Activated CD8-positive, alpha-beta memory T cell treated with anti-CD3 and anti-CD28 coated beads for 24 hours (primary cell): ENCODE measurements around the gene GLRX.

Experiments
- DNase-seq: peaks from one replicate; pipeline ENCODE4 v3.0.0-alpha.2; 2020

Gene GLRX

DNA sequence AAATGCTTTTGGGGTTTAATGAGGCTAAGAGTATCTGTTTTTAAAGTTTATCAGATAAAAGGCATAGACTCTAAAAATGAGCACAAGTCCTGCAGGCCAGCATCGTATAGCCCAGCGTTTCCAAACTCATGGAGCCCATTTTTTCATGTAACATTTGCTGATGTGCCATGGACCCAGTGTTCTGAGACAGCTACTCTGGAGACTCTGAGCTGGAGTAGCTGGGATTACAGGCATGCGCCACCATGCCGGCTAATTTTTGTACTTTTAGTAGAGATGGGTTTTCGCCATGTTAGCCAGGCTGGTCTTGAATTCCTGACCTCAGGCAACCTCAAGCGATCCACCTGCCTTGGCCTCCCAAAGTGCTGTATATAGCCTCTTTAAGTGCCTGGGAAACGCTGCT, 15.8 kb downstream of the GLRX start:
- DNase-seq: no peak

DNA sequence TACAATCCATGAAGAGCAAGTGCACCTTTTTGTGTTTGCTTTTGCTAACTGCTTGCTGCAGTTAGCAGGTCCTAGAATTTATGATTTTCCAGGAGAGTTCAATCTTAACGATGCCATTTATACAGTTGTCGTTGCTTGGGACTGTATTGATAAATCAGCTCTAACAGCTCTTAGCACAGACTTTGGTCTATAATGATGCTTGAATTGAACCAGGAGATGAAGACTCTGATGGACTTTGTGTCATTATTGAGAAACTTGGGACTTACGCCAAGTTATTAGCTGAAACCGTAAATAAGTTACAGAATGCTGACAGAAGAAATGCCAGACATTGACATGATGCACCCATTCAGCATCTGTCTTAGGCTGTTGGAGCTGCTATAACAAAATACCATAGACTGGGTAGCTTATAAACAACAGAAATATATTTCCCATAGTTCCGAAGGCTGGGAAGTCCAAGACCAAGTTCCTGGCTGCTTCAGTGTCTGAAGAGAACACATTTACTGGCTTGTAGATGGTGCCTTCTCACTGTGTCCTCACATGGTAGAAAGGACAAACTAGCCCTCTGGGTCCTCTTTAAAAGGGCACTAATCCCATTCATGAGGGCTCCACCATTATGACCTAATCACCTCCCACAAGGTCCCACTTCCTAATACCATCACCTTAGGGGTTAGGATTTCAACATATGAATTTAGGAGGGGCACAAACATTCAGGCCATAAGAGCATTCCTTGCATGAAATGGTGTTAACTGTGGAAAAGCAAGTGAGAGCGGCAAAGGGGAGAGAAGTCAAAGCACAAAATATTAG, 17.6 kb downstream of the GLRX start:
- no peak for DNase-seq

DNA sequence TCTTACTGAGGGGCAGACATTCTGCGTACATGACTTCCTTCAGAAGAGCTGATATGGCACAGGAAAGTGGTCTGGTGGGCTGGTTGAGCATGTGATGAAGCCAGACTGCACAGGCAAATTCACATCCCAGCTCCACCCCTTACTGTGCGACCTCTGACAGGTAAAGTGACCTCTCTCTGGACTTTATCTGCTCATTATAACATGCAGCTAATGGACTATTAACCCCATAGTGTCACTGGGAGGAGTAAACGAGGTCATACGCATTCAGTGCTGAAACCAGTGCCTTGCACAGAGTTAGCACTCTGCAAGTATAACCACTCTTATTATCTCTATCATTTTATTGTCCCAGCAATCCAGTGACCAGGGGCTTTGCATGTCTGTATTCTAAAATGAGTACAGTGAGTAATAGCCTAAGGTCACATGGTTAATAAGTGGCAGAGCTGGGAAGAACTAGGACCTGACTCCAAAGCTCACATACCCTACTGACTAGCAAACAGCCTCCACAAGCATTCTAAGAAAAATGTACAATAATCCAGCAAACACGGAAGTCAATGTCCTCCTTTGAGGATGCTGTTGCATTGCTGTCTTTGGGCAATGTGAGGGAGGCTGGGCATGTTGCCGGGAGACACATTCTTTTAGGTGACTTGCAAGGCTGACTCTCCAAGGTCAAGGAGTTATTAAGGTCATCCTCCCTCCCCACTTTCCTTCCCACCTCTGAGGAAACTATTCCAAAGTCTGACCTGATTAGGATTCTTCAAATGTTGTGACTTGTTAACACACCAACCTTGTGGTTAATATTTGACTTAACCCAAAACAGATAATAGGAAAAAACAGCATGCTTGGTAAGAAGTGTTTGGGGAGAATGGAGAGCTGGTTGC, 19.0 kb downstream of the GLRX start:
- DNase-seq: no peak

DNA sequence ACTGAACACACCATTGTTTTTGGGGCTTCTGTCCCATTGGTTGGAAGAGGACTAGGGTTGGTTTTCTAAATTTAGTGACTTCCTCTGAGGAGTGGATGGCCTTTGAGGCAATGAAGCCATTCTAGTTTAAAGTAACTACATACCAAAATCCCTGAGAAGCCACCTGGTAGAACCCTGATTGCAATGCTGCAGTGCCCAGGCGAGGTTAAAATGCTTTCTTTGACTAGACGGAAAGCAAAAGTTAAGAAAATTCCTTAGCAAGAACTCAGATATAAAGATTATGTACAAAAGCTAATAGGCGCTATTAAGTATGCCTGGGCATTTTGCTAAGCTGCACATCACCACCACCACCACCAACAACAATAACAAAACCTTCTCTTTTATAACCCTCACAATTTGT, 20.6 kb downstream of the GLRX start:
- no peak for DNase-seq

DNA sequence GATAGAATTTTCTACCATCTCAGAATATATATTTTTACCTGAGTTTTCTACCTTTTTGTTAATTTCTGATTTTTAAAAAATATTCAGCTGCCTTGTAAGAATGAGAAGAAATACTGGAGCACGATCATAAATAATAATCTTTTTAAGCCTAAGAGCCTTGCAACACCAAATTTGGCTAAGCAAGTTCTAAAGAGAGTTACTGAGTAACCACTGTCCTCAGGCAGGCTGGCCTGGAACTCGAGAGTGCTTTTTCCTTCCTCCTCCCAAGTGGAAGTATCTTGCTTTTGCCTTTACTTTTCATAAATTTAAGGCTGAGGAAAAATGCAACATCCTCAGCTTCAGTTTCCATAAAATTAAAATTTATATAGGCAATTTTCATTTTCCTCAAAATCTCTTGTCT, 21.0 kb downstream of the GLRX start:
- DNase-seq: no peak

DNA sequence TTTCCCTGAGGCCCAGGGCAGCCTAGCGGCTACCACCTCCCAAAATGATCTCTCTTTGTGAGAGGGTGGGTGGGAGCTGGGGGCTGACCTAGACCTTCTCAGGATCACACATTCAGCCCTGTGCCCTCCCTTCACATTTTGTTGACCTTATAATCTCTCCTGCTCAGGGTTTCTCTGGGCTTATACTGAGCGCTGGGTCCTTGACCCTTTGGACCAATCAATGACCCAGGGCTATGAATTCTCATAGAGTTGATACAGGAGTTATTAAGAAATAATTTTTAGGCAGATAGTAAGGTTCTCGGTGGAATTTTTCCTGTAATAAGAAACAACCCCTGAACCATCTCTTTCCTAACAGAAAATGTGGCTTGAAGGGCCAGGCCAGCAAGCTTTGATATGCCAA, 22.0 kb downstream of the GLRX start:
- DNase-seq: no peak

DNA sequence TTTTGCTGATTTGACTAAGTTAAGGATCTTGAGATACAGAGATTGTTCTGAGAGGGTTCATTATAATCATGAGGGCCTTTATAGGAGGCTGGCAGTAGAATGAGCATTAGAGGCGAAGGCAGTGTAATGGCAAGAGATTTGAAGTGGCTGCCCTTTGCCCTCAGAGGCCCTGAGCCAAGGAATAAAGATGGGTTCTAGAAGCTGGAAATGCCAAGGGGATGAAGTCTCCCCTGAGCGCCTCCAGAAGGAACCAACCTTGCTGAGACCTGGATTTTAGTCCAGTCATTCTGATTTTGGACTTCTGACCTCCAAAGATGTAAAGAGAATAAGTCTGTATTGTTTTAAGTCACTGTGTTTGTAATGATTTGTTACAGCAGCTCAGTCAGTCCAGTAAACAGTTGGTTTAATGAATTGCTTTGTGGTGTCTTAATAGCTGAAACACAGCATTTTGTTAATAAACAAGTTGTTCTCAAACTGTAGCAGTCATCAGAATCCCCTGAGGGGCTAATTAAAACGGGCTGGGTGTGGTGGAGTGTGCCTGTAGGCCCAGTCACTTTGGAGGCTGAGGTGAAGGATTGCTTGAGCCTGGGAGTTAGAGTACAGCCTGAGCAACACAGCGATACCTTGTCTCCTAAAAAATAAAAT, 23.2 kb downstream of the GLRX start:
- no peak for DNase-seq

DNA sequence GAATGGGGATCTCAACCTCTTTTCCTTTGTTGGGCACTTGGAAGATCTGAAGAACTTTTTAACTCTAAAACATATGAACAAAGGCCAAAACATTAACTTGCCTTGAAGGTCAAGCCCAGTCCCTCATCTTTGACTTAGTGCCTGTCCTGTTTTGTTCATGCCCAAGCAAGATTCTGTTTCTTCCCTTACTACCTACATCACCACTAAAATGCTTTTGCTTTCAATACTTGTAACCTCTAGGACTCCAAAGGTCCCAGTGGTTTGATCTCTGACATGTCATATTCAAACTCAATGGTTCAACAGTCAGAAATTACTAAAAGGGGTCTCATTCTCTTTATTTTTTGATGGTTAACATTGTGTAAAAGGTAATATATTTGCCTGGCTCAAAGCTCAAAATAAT, 24.0 kb downstream of the GLRX start:
- no peak for DNase-seq

DNA sequence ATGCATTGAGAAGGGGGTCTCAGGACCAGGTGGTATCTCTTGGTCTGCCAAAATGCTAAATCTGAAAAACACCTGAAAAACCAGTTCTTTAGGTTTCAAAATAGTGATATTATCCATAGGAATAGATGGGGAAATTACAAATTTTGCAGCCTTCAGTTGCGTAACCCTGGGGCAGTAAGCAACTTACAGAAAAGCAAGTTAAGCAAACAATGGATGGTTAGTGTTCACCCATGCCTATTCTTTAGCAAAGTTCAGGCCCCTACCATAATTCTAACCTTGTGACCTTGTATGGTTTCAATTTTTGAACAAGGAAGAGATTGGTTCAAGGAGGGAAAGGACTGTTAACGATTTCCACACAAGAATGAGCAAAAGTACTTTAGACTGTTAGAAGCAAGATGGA, 24.5 kb downstream of the GLRX start:
- DNase-seq: no peak

DNA sequence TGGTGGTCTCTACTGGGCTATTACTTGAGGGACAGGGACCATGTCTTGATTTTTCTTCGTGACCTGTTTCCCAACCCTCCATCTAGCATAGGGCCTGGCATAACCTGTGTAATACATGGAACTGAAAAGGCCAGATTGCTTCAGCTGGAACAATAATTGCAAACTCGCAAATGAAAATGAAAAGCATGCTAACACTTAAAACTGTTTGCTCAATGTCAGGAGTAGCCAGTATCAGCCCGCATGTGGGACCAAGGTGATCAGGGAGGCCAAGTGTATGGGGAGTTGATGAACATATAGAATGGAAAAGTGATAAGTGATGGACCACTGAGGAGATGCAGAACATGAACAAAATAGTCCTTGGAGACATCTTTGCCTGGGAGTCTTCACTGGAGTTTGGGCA, 25.2 kb downstream of the GLRX start:
- no peak for DNase-seq

DNA sequence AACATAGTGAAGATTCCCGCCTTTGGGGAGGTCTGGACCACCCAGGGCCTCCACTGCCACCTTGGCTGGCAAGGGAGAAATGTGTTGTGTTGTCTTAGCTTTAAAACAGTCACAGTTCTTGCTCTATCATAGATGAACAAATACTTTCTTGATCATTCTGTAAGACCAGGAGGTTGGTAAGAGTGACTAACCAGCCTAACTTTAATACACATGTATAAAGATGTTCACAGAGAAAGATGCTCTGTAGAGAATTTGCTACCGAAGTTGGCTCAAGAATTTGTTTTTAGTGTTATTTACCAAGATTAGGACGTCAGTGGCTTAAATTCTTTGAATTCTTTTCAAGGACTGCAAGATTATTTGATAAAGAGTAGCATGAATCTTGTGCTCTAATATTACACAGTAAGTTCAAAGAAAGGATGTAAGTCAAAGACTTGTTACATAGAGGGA, 28.4 kb downstream of the GLRX start:
- no peak for DNase-seq

DNA sequence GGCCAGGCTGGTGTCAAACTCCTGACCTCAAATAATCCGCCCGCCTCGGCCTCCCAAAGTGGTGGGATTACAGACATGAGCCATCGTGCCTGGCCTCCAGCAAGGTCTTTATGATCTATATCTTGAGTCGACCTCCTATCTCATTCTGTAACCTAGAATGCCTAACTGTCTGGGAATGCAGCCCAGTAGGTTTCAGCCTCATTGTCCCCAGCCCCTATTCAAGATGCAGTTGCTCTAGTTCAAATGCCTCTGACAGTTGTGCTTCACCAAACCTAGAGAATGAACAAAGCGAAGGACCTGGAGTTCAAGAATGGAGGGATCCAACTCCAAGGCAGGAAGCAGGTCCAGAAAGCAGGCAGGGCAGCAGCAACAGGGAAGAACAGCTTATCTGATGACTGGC, 30.8 kb downstream of the GLRX start:
- no peak for DNase-seq

DNA sequence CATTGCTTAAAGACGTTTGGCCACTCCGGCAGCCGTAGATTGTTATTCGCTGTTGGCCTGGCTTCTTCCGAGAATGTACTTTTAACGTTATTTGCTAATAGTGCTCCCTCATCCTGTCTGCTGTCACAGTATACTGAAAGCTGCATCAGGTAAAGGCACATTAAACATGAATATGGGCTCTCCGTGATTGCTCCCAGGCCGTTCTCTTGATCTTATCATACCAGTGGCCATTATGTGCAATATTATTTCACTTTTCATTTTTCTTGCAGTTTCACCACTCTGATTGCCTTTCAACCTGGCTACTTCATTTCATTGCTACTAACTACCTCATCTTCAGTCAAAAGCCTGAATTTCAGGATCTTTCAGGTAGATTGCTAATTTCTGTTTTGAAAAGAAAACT, 34.0 kb downstream of the GLRX start:
- no peak for DNase-seq

DNA sequence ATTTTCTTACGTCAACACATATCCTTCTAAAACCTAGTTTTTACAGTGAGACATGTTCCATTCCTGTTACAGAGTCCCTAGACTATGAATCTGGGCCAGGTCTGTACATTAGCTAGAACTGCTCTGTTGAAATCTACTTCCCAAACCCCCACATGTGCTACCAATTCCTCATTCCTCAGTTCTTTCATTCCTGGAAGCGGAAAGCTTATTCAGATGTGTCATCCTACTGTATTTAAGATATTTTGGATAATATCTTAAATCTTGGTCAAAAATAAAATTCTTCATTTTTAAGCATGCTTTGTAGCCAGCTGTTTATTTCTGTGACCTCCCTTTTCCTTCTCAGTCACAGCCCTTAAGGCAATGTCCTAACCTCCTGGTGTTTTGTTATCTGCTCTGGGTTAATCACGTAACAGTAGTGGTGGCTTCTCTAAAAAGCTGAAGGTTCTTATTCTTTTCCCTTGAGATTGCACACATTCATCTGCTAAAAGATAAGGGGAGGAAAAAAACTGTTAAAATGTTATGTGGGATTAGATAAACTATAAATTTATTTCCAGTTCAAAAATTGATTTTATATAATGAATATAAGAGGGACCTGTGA, 35.6 kb downstream of the GLRX start:
- DNase-seq: no peak

DNA sequence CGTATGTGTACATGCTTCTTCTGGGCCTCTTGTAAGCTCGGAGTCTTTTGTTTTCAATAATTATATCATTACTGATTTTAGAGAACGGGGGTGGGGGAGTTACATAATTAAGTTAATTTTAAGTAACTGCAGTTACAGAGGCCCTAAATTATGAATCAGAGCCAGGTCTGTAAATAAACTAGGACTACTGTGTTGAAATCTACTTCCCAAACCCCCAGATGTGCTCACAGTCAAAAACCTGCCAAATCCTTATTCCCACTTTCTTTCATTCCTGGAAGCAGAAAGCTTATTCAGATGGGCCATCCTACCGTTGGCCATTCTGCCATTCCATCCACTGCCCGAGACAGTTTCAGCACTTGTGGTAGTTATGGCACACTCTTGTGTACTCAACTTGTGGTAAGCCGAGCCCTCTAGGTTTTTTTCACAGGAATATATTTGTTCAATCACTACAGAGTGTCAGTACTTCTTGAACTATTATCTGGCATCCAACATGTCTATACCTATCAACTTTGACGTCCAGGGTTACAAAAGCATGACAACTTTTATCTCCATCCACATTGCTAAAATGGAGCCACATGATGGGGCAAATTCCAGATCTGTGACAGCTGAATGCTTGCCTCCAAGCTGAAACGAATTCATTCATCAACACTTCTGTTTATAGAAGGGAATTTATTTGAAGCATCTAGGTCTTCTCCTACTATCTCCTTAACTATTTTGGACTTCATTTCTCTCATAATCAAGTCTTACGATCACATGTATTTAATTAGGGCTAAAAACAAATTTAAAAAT, 37.8 kb downstream of the GLRX start:
- no peak for DNase-seq

DNA sequence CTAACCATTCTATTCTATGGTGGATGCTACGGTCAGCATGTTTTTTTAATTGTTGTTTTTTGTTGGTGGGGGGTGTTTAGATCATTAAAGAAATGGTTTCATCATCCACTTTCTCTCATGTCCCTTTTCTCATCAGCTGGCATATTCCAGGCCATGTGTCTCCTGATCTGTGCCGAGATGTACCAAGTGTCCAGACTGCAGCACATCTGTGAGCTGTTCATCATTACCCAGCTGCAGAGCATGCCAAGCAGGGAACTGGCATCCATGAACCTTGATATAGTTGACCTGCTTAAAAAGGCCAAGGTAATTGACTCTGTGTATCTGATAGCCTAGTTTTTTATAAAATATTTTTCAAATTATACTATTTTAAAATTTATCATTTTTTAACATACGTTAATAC, 38.9 kb downstream of the GLRX start:
- DNase-seq: no peak

DNA sequence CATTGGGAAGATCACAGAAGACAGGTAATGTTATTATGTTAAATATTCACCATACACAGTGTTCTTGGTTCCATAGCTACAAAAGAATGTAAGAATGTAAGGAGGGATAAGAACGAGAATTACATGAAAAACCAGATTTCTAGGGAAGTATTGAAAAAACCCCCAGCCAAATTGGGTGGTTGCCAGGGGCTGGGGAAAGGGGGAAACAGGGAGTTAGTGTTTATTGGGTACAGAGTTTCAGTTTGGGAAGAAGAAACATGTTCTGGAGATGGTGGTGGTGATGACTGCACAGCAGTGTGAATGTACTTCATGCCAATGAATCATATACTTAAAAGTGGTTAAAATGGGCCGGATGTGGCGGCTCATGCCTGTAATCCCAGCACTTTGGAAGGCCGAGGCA, 40.3 kb downstream of the GLRX start:
- DNase-seq: no peak

DNA sequence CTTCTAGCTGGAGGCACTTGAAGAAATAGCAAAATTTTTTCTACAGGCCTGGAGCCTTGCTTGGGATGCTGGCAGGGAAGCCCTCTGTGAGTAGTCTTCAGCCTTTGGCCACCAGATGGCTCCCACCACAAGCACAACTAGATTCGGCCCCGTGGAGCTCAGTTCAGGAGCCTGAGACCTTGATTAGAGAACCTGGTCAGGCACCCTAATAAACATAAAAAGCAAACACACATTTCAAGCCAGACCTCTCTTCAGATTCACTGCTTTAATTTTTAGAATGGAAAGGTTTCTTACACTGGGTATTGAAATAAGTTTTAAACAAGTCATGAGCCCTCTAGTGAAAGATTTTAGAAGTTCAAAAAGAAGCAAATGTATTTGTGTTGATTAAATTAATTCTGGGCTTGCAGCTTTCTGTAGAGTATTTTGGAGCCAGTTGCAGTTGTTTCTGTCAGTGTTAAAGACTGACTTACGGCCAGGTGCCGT, 41.4 kb downstream of the GLRX start:
- DNase-seq: peak; percentile 86

DNA sequence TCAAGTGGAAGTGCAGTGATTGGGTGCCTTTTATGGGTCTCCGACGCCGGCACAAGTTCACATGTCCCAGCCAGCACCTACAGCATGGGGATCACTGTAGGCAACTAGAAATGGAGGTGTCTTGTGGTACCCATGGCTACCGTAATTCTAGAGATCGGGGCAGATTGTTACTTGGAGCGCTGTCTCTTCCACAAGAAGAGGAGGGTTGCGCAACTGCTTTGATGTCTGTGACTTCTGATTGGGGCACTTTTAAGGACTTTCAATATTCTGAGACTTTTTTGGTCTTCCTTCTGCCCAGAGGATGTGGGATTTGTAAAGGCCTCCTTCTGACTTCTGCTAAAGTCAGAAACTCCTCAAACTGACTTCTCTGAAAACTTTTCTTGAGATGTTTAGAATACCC, 41.9 kb downstream of the GLRX start:
- DNase-seq: no peak

DNA sequence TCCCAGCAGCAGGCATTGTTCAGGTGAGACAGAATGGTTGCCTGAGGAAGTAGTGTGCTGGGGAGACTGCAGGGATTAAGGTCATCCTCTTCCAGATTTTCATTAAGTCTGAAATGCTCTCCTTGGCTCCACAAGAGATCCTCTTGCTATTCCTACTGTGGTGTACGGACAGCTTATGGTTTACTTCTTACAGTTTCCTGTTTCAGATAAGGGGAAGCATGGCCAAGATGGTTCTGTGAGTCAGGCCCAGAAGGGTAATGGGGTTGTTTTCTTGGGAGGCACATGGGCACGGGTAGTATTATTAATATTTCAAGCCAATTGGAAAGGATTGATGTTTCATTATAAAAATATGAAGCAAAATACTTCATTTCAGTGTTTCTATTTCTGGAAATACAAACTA, 42.9 kb downstream of the GLRX start:
- DNase-seq: no peak

DNA sequence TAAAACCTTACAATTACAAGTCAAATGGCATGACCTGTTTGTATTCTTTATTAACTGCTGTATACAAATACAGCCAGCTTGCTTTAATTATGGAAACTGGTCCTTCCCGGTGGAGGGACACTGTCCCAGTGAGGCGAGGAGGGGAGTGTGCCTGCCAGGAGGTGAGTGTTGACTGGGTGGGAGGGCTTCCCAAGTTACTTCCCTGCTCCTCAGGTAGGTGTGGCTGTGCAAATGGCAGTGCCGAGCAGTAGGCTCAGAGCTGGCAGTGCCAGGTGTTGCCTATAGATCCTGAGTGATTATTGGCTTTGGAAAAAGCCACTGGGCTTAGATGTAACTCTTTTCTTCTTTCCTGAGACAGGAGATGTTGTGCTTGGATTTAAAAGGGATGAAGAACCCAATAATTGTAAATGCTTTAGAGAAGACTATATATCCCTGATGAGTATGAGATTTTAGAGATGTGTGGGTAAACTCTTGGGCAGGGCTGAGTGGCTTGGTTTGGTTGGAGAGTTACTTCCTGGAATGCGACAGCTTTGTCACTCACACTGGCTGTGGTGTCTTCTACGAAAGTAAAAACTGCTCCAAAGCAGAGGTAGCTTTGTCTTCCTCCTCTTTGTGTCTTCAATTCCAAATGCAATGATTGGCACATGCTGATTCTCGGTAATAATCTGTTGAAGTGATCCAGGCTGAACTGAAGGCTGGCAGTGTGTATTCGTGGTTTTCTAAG, 43.7 kb downstream of the GLRX start:
- DNase-seq: no peak

DNA sequence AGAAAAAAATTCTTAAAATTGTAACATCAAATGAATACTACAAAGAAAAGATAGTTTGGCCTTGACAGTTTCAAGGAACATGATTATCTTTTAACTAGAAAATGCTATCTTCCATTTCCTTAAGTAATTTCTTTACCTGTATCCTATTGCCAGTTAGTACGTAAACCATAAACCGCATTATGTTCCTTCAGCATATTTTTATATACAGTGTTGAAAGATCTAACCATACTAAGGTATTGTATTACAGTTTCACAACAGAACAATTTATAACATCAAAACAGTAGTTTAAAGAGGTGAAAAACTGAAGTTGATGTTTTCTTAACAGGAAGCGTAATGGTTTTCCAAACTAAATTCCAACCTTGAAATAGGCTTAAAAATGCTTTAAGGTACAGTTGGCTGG, 45.1 kb downstream of the GLRX start:
- no peak for DNase-seq
